Fibroblast of skin of abdomen (primary cell): ENCODE results near the gene GIPC1.

Experiments used
- DNase-seq: peaks from one replicate; pipeline ENCODE4 v3.0.0-alpha.2; 2013

Gene GIPC1

DNA sequence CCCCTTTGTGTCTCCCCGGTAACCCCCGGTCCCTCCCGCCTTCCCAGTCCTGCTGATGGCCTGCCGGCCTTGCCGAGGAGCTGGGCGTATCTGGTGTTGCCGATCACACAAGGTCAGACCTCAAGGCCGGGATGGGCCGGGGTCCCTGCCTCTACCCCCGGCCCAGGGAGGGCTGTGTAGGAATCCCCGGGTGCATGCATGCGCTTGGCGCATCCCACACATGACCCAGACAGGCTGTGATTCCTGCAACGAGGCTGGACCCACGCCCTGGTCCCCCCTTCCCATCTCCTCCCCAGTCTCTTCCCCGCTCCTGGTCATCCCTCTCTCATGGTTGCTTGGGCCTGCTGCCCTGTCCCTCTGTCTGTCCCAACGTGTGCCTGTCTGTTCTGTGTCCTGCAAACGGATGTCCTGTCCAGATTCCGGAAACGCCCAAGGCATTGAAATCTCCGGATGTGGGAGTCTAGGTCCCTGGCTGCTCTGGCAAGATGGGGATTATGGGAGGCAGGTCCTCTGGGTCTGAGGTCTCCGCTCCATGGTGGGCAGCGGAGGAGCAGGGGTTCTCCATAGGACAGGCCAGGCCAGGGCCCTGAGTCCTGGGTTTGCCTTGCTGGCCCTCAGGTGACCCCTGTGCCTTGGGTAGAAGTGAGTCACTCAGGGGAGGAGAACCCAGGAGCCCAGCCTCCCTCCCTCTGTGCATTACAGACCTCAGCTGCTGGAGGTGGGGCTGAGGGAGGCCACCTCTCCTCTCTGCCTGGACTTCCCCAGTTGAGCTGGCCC, 61.2 kb downstream of the GIPC1 start:
- DNase-seq, result peak; percentile 36

DNA sequence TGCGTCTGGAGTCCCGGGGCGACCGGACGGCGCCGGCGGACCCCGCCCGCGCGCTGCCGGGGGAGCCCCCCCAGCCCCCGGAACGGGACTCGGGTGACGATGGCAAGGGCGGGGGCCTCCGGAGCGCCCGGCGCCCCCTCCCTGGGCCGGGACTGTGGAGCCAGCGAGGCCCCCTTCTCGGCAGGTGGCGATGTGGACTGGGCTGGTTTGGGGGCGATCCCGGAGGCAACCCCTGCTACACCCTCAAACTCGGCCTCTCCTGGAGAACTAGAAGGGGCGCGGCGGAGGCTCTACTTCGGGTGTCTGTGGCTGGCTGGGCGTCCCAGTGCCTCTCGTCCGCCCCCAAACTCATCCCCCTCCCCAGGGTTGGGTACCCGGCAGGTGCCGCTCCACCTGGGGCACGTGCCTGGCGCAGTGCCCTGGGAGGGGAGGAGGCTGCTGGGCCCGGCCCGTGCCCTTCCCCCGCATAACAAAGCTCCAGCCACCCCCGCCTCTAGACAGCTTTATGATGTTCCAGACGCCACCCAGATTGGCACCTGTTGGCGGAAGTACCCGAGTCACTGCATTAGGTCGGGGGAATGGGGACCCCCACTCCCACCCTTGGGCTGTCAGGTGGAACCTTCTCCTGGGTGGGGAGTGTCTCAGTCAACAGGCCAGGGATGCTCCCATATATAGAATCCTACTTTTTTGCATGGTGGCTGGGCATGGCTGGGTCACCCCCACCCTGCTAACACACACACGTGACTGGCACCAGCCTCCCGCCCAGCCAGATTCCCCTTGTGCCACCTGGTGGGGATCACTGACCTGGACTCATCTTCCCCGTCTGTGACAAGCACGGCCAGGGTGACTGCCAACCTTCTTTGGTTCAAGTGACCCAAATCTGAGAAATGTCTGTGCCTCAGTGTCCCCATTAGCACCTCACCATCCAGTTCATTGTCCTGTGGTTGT, 62.1 kb downstream of the GIPC1 start:
- DNase-seq, result no peak

GRCh38 chr19:14432791-14433553, 63.0 kb downstream of the GIPC1 start, which contains the start of gene PKN1:
Gene PKN1 (plus strand): TSS chr19:14433306. CDS start chr19:14433522, 216 bp downstream.
- DNase-seq, result peak; percentile 56

- no peak for DNase-seq
These were observed 65.2 kb downstream of the GIPC1 start for GRCh38 chr19:14430712-14431111.

GRCh38 chr19:14428882-14429416, 67.0 kb downstream of the GIPC1 start:
- DNase-seq, result no peak
